GM12878 (cell line): Measurements from ENCODE around the gene RALGAPB. TPM values are rescaled to one million over a fixed set of nuclear protein-coding genes. Genes with fewer than 3 reads are reported as not detected.

Experiments used
- ATAC-seq: fragments of 200-7000 bp; cut with Tn5 transposase; 3 replicates; pipeline ENCODE4 v1.9.1; 2020; ENCODE audit warnings: mild to moderate bottlenecking, moderate library complexity
- BruUV-seq: library from RNA; stranded (reverse); fragments of 400-500 nt; replicated peaks from 2 replicates; lab custom pipeline; 2021; lab: Mats Ljungman, UMichigan
- CTCF ChIA-PET: fragments of 300-600 bp; sonication (Branson Sonifier 250); formaldehyde crosslinking; extraction: SDS; loops from one replicate; lab custom pipeline; 2021; ENCODE audit warnings: inconsistent platforms; lab: Yijun Ruan, JAX
- POLR2A ChIA-PET: fragments of 350-600 bp; formaldehyde crosslinking; extraction: SDS; loops from one replicate; lab custom pipeline; 2021; ENCODE audit warnings: inconsistent platforms; lab: Charles Lee
- RAD21 ChIA-PET: fragments of 300-600 bp; sonication (Branson Sonifier 250); formaldehyde crosslinking; loops from one replicate; lab custom pipeline; 2023; ENCODE audit warnings: antibody characterized with exemption; ENCODE audit not compliant: unreplicated experiment; lab: Charles Lee
- SMC1A ChIA-PET: fragments of 300-600 bp; sonication (Branson Sonifier 250); formaldehyde crosslinking; loops from one replicate; lab custom pipeline; 2023; ENCODE audit not compliant: unreplicated experiment, uncharacterized antibody; lab: Charles Lee
- DNase-seq: peaks from one replicate; pipeline ENCODE4 v3.0.0-alpha.2; 2011; ENCODE audit warnings: low read depth, low spot score
- FAIRE-seq: peaks from 3 replicates; lab custom pipeline; 2011; peaks lifted over from hg19 to GRCh38; lab: Jason Lieb, UNC
- H2AFZ ChIP-seq: 2 replicates; pipeline ENCODE4 v1.6.0; 2011; ENCODE audit warnings: low read depth, low read length, control low read depth; ENCODE audit not compliant: control insufficient read depth
- H3K27ac ChIP-seq: 2 replicates; pipeline ENCODE4 v1.5.1; 2011; ENCODE audit warnings: control low read depth; ENCODE audit not compliant: control insufficient read depth, insufficient read depth
- H3K27me3 ChIP-seq, 2 experiments: replicated peaks in 1 of 2; 2 replicates each; pipeline versions ENCODE4 v1.6.0 to v1.6.1; 2011; ENCODE audit warnings: low read length in 1 of 2; ENCODE audit not compliant: control insufficient read depth in 2 of 2, insufficient read depth in 2 of 2
- H3K36me3 ChIP-seq, 2 experiments: 2 replicates each; pipeline ENCODE4 v1.5.1; 2011; ENCODE audit warnings: low read length in 1 of 2; ENCODE audit not compliant: control insufficient read depth in 2 of 2, insufficient read depth in 2 of 2
- H3K4me1 ChIP-seq: 2 replicates; pipeline ENCODE4 v1.6.1; 2011; ENCODE audit warnings: mild to moderate bottlenecking, low read length, moderate library complexity, mixed read lengths; ENCODE audit not compliant: control insufficient read depth, insufficient read depth
- H3K4me2 ChIP-seq: 2 replicates; pipeline ENCODE4 v1.6.0; 2011; ENCODE audit warnings: control low read depth; ENCODE audit not compliant: control insufficient read depth, insufficient read depth
- H3K4me3 ChIP-seq: fragments of 200-600 bp; sonication (generic); 2 replicates; pipeline ENCODE4 v1.5.1; 2016
- H3K79me2 ChIP-seq: 2 replicates; pipeline ENCODE4 v1.6.0; 2011; ENCODE audit warnings: low read length; ENCODE audit not compliant: control insufficient read depth, insufficient read depth
- H3K9ac ChIP-seq: 2 replicates; pipeline ENCODE4 v1.8.0; 2011; ENCODE audit warnings: low read length, control low read depth, mixed read lengths; ENCODE audit not compliant: control insufficient read depth, insufficient read depth
- H3K9me3 ChIP-seq: replicated peaks from 3 replicates; pipeline ENCODE4 v1.5.1; 2011; ENCODE audit warnings: mild to moderate bottlenecking, low read length; ENCODE audit not compliant: control insufficient read depth, insufficient read depth
- H4K20me1 ChIP-seq: 2 replicates; pipeline ENCODE4 v1.6.0; 2011; ENCODE audit not compliant: control insufficient read depth, insufficient read depth
- ATF3 ChIP-seq: IDR thresholded peaks from 2 replicates; pipeline ENCODE4 v1.6.1; 2011; ENCODE audit warnings: low read depth, mild to moderate bottlenecking, low read length, moderate library complexity, borderline replicate concordance; ENCODE audit errors: extremely low read depth
- BACH1 ChIP-seq: fragments of 450-650 bp; IDR thresholded peaks from 2 replicates; pipeline ENCODE4 v1.6.1; 2017; ENCODE audit warnings: mild to moderate bottlenecking, borderline replicate concordance
- BMI1 ChIP-seq: fragments of 450-650 bp; IDR thresholded peaks from 2 replicates; pipeline ENCODE4 v1.6.1; 2016; ENCODE audit warnings: mild to moderate bottlenecking, moderate library complexity, borderline replicate concordance
- CBX5 ChIP-seq: sonication (generic); IDR thresholded peaks from 2 replicates; pipeline ENCODE4 v1.6.1; 2016; ENCODE audit warnings: low read depth, moderate library complexity, mild to moderate bottlenecking, inconsistent platforms
- E4F1 ChIP-seq: fragments of 450-650 bp; IDR thresholded peaks from 2 replicates; pipeline ENCODE4 v1.6.1; 2018; ENCODE audit warnings: borderline replicate concordance, mild to moderate bottlenecking; ENCODE audit not compliant: partially characterized antibody
- ESRRA ChIP-seq: IDR thresholded peaks from 2 replicates; pipeline ENCODE4 v1.6.1; 2012; ENCODE audit warnings: mild to moderate bottlenecking, low read length, improper control_type of control experiment
- KLF5 ChIP-seq: fragments of 450-650 bp; IDR thresholded peaks from 2 replicates; pipeline ENCODE4 v1.6.1; 2014; ENCODE audit warnings: mild to moderate bottlenecking; ENCODE audit not compliant: partially characterized antibody
- POLR2A ChIP-seq: IDR thresholded peaks from 2 replicates; pipeline ENCODE4 v1.6.1; 2011; ENCODE audit warnings: low read depth, mild to moderate bottlenecking, low read length
- POLR2AphosphoS5 ChIP-seq: IDR thresholded peaks from 2 replicates; pipeline ENCODE4 v1.6.1; 2011; ENCODE audit warnings: mild to moderate bottlenecking, low read length, inconsistent platforms
- RCOR1 ChIP-seq: conservative IDR thresholded peaks from 2 replicates; pipeline ENCODE4 v1.6.1; 2012; ENCODE audit warnings: low read depth, low read length, improper control_type of control experiment
- REST ChIP-seq: IDR thresholded peaks from 2 replicates; pipeline ENCODE4 v1.6.1; 2012; ENCODE audit warnings: mild to moderate bottlenecking, low read depth, low read length
- ZNF622 ChIP-seq: fragments of 450-650 bp; IDR thresholded peaks from 2 replicates; pipeline ENCODE4 v1.6.1; 2017; ENCODE audit warnings: mild to moderate bottlenecking, inconsistent platforms
- WGBS: methylation state at CpG from one replicate; pipeline ENCODE4 v1.1.6; 2016; ENCODE audit warnings: low lambda C conversion rate; ENCODE audit not compliant: insufficient replicate concordance, insufficient coverage; ENCODE audit errors: missing lambda C conversion rate; 5-methylcytosine and 5-hydroxymethylcytosine counted together
- in situ Hi-C: fragments of 300-500 bp; cut with MboI; formaldehyde crosslinking; loops from 9 replicates; pipeline ENCODE4 v1.14.3; 2018; ENCODE audit warnings: mixed read lengths
- intact Hi-C: fragments of 100-400 bp; cut with micrococcal nuclease; formaldehyde crosslinking; loops from one replicate; pipeline ENCODE4 v1.14.2; 2022; ENCODE audit not compliant: unreplicated experiment
- polyA plus RNA-seq, 11 experiments: library from polyadenylated mRNA; depleted of rRNA in 4 of 11; unstranded in 6 of 11; stranded (reverse) in 5 of 11; fragments of >200 nt; fragmentation: Nextera tagmentation in 4 of 11; fragmentation: Illumina TruSeq in 1 of 11; extraction: Ambion mirVana in 4 of 11; extraction: Trizol in 1 of 11; gene quantifications; 1 replicate in 1 of 11; 2 replicates in 10 of 11; pipeline versions ENCODE4 v1.2.1 to v1.2.3, GENCODE V29; 2011 to 2016; ENCODE audit warnings: inconsistent platforms in 2 of 11, missing spikeins in 2 of 11, low read depth in 1 of 11
- total RNA-seq, 4 experiments: library from RNA; depleted of rRNA in 3 of 4; stranded (reverse); fragments of >200 nt in 3 of 4; fragmentation: Illumina TruSeq in 1 of 4; extraction: Trizol in 1 of 4; gene quantifications; 2 replicates each; pipeline versions ENCODE4 v1.2.1 to v1.2.3, GENCODE V29; 2013 to 2021

Gene RALGAPB
- total and polyA plus RNA-seq, 10 of the 15 experiments (the other 5 are each of a cell fraction or from before 2014, with no cell fraction given) = 3.7 to 23.2 (median 15.5) TPM

- no peak for ATAC-seq
- ChIA-PET POLR2A (interaction anchor here (0.9 kb wide), 1 partner anchor 19 kb away, joined by 3 read pairs; no protein-coding TSS in a partner anchor), CTCF (interaction anchor here (0.7 to 2.0 kb wide), 2 partner anchors 17 to 44 kb away, joined by 3 to 5 read pairs; partner anchors contain the start of gene RALGAPB), SMC1A (no interaction called here), RAD21 (no interaction called here)
- H3K27ac ChIP-seq = no peak overlapping the region
- no peaks in the 10 kb centered on the region for H3K9me3 ChIP-seq
- in situ Hi-C loops (no loop called here), intact Hi-C loops (no loop called here)
- H3K27me3 ChIP-seq = no peaks in the 10 kb centered on the region
- no peak for FAIRE-seq
- H3K4me2 ChIP-seq = no peak overlapping the region
- no peak for TF ChIP-seq CBX5
- TF ChIP-seq KLF5 = no peak
- TF ChIP-seq BACH1 = no peak
- no peak for TF ChIP-seq ZNF622
- no peak for TF ChIP-seq ESRRA
- TF ChIP-seq ATF3 = no peak
- no peak for TF ChIP-seq POLR2A
- DNase-seq = no peak
- no peak overlapping the region for H2AFZ ChIP-seq
- no peak overlapping the region for H3K9ac ChIP-seq
- peaks cover 7% of the 10 kb centered on the region for H3K4me1 ChIP-seq
- no TSS peak for BruUV-seq
- peaks cover 60 to 69% of the 10 kb centered on the region in 2 experiments for H3K36me3 ChIP-seq
- 53% methylated on average over 3 of the region's 3 CpGs for WGBS
- peaks cover 72% of the 10 kb centered on the region for H3K79me2 ChIP-seq
- H4K20me1 ChIP-seq = peaks cover 27% of the 10 kb centered on the region
- no peak overlapping the region for H3K4me3 ChIP-seq
Observed at GRCh38 chr20:38428800-38429199, 43.8 kb upstream of the RALGAPB start.

GRCh38 chr20:38429301-38429700 lies 43.3 kb upstream of the RALGAPB start:
- SMC1A ChIA-PET = no interaction called here
- no peaks in the 10 kb centered on the region for H3K9me3 ChIP-seq
- H3K4me1 ChIP-seq = peaks cover 7% of the 10 kb centered on the region
- peaks cover 30% of the 10 kb centered on the region for H4K20me1 ChIP-seq
- intact Hi-C loops = no loop called here
- peaks cover 75% of the 10 kb centered on the region for H3K79me2 ChIP-seq
- TF ChIP-seq REST (no peak), POLR2AphosphoS5 (0 out of 2 replicates have a peak, but pooled peaks have one; percentile 33), POLR2A (peak; percentile 45; the same call in 1 of the 2 replicates), CBX5 (no peak), BMI1 (no peak), E4F1 (no peak), RCOR1 (no peak)
- TF ChIP-seq, all 136 proteins: peak for 2
- BruUV-seq = no TSS peak
- H3K9ac ChIP-seq = no peak overlapping the region
- RAD21 ChIA-PET = no interaction called here
- in situ Hi-C loops = no loop called here
- CTCF ChIA-PET = interaction anchor here (0.7 to 2.0 kb wide), 2 partner anchors 17 to 44 kb away, joined by 3 to 5 read pairs; partner anchors contain the start of gene RALGAPB
- H3K36me3 ChIP-seq = peaks cover 57 to 71% of the 10 kb centered on the region in 2 experiments
- H3K4me2 ChIP-seq = no peak overlapping the region
- no peak for DNase-seq
- no peak overlapping the region for H2AFZ ChIP-seq
- no peaks in the 10 kb centered on the region for H3K27me3 ChIP-seq
- no peak for FAIRE-seq
- WGBS = 90% methylated on average over 3 of the region's 3 CpGs
- POLR2A ChIA-PET = interaction anchor here (0.9 kb wide), 1 partner anchor 18 kb away, joined by 3 read pairs; no protein-coding TSS in a partner anchor
- H3K4me3 ChIP-seq = no peak overlapping the region
- no peak for ATAC-seq
- no peak overlapping the region for H3K27ac ChIP-seq
